ENCODE data around the gene KCNV2. TPM values are rescaled to one million over a fixed set of nuclear protein-coding genes. Genes with fewer than 3 reads are reported as not detected.

Gene KCNV2
- total and polyA plus RNA-seq, 2 donors (not counting 1 experiment from before 2014, with no cell fraction given): not detected

DNA sequence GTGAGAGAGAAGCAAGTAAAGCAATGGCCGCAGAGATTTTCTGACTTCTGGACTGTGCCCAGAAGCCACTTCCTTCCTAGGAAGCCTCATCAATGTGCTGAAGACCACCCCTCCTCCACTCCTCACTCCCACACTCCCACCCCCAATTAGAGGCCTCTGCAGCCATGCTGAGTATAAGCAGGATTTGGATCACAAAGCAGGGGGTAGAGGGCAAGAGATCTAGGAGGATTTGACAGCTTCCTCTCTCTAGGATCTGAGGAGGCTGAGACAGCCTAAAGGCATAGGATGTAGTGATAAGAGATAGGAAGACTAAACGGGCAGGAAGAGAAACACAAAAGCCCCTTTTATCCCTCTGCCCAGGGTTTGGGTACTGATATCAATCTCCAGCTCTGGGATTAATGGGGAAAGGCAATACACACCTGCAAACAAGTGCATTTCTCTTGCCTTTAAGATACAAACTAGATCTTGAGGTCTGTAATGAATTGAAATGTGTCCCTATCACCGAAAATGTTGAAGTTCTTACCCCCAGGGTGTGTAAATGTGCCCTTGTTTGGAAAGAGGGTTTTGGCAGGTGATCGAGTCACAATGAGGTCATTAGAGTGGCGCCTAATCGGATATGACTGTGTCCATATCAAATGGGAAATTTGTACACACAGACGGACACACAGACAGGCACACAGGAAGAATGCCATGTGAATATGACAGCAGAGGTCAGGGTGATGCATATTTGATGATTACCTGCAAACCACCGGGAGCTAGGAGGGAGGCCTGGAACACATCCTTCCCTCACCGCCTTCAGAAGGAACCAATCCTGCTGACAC lies 28.5 kb downstream of the KCNV2 start:
- no peak for DNase-seq
- no peaks in the 10 kb centered on the region for H3K4me1 Mint-ChIP-seq
- no peak overlapping the region for H3K27ac Mint-ChIP-seq
- no peak for ATAC-seq (ENCODE audit: low read depth)
- H3K4me1 ChIP-seq (ENCODE audit: control insufficient read depth in 2 of 2, insufficient read depth in 2 of 2, low read length in 2 of 2): no peaks in the 10 kb centered on the region
- H2AFZ ChIP-seq (ENCODE audit: insufficient read depth, low read depth, low read length, poor library complexity, severe bottlenecking): no peak overlapping the region
- TF ChIP-seq CTCF (IDR thresholded peaks at IDR 0.05) (no peak), EZH2 (IDR thresholded peaks at IDR 0.05; ENCODE audit: borderline replicate concordance, insufficient read depth, low read depth, low read length, poor library complexity, severe bottlenecking) (no peak)
- H3K27me3 ChIP-seq (replicated peaks in 1 of 4; ENCODE audit: control extremely low read depth in 1 of 4, control insufficient read depth in 3 of 4, insufficient read depth in 4 of 4, low read length in 3 of 4): no peaks in the 10 kb centered on the region
- no peaks in the 10 kb centered on the region for H3K79me2 ChIP-seq (ENCODE audit: control insufficient read depth, insufficient read depth, low read length)
- peaks cover 1 to 3% of the 10 kb centered on the region in 2 experiments for H3K36me3 ChIP-seq (replicated peaks in 1 of 2; ENCODE audit: control extremely low read depth in 1 of 2, control insufficient read depth in 1 of 2, extremely low read depth in 1 of 2, insufficient read depth in 2 of 2, low read length in 1 of 2)
- WGBS (ENCODE audit: insufficient coverage): 100% methylated on average over 6 of the region's 9 CpGs
- no peak overlapping the region for H3K4me2 ChIP-seq (replicated peaks; ENCODE audit: low read depth, low read length, poor library complexity, severe bottlenecking)
- no peaks in the 10 kb centered on the region for H4K20me1 ChIP-seq (ENCODE audit: control insufficient read depth, insufficient read depth, low read length, poor library complexity, severe bottlenecking)
- POLR2A ChIA-PET: no interaction called here
- CTCF ChIA-PET: no interaction called here
- no peaks in the 10 kb centered on the region for H3K9me3 ChIP-seq (ENCODE audit: control extremely low read depth in 1 of 3, control insufficient read depth in 2 of 3, insufficient read depth in 1 of 3, low read length in 2 of 3)
- intact Hi-C loops (cut with micrococcal nuclease): no loop called here
- H3K27me3 Mint-ChIP-seq: no peaks in the 10 kb centered on the region
- no peak overlapping the region for H3K4me3 Mint-ChIP-seq
- no peak overlapping the region for H3K9ac ChIP-seq (ENCODE audit: low read length)
- no peak overlapping the region for H3K4me3 ChIP-seq (ENCODE audit: control extremely low read depth in 1 of 5, extremely low read depth in 1 of 5, insufficient read depth in 1 of 5, low read depth in 2 of 5, low read length in 4 of 5)
- peaks cover 3% of the 10 kb centered on the region for H3K9me3 Mint-ChIP-seq (ENCODE audit: insufficient read depth)
- H3K27ac ChIP-seq (ENCODE audit: low read length in 2 of 2): no peak overlapping the region

DNA sequence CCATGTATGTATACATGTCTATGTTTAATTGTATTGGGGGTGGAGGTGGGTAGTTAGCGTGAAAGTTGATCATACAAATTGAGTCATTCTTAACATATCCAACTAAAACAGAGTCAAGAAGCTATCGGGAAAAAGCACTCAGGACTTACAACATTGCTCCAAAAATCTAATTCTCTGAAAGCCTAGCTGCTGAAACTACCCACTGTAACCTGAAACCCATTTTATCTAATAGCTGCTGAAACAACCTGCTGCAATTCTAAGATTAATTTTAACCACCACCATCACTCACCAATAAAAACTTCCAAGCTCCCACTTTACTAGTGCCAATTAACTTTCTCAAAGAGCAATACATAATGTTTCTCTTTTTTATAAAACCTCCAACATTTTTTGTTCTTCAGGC lies 32.2 kb downstream of the KCNV2 start:
- Histone ChIP-seq H3K4me1 (ENCODE audit: control insufficient read depth in 2 of 2, insufficient read depth in 2 of 2, low read length in 2 of 2) (no peaks in the 10 kb centered on the region), H3K27ac (ENCODE audit: low read length in 2 of 2) (no peak overlapping the region), H3K36me3 (replicated peaks in 1 of 2; ENCODE audit: control extremely low read depth in 1 of 2, control insufficient read depth in 1 of 2, extremely low read depth in 1 of 2, insufficient read depth in 2 of 2, low read length in 1 of 2) (peaks cover 1 to 11% of the 10 kb centered on the region in 2 experiments), H3K9me3 (ENCODE audit: control extremely low read depth in 1 of 3, control insufficient read depth in 2 of 3, insufficient read depth in 1 of 3, low read length in 2 of 3) (peaks cover 0 to 1% (median 0%) of the 10 kb centered on the region in 3 donors), H3K9ac (ENCODE audit: low read length) (no peak overlapping the region), H3K27me3 (replicated peaks in 1 of 4; ENCODE audit: control extremely low read depth in 1 of 4, control insufficient read depth in 3 of 4, insufficient read depth in 4 of 4, low read length in 3 of 4) (no peaks in the 10 kb centered on the region), H2AFZ (ENCODE audit: insufficient read depth, low read depth, low read length, poor library complexity, severe bottlenecking) (no peak overlapping the region), H3K4me2 (replicated peaks; ENCODE audit: low read depth, low read length, poor library complexity, severe bottlenecking) (no peak overlapping the region), H3K79me2 (ENCODE audit: control insufficient read depth, insufficient read depth, low read length) (no peaks in the 10 kb centered on the region), H3K4me3 (ENCODE audit: control extremely low read depth in 1 of 5, extremely low read depth in 1 of 5, insufficient read depth in 1 of 5, low read depth in 2 of 5, low read length in 4 of 5) (no peak overlapping the region), H4K20me1 (ENCODE audit: control insufficient read depth, insufficient read depth, low read length, poor library complexity, severe bottlenecking) (no peaks in the 10 kb centered on the region)
- DNase-seq (no peak), ATAC-seq (ENCODE audit: low read depth) (no peak)
- WGBS (ENCODE audit: insufficient coverage): 100% methylated on average over 1 of the region's 2 CpGs
- intact Hi-C loops (cut with micrococcal nuclease): no loop called here
- Mint-ChIP-seq H3K4me1 (no peaks in the 10 kb centered on the region), H3K27me3 (no peaks in the 10 kb centered on the region), H3K27ac (no peak overlapping the region), H3K9me3 (ENCODE audit: insufficient read depth) (peaks cover 3% of the 10 kb centered on the region), H3K4me3 (no peak overlapping the region)
- TF ChIP-seq EZH2 (IDR thresholded peaks at IDR 0.05; ENCODE audit: borderline replicate concordance, insufficient read depth, low read depth, low read length, poor library complexity, severe bottlenecking) (no peak), CTCF (IDR thresholded peaks at IDR 0.05) (no peak)
- ChIA-PET POLR2A (no interaction called here), CTCF (no interaction called here)

Data from B cell (primary cell).